GM08714 (cell line): ENCODE results near the gene CACNA1C.

Source experiments
- H3K4me3 ChIP-seq: fragments of 200-500 bp; sonication (Bioruptor generic); 2 replicates; pipeline ENCODE4 v1.5.1; 2014; ENCODE audit warnings: mild to moderate bottlenecking, low read length, inconsistent platforms
- ZNF274 ChIP-seq: IDR thresholded peaks from 2 replicates; pipeline ENCODE4 v1.6.1; 2012; ENCODE audit warnings: mild to moderate bottlenecking, low read depth, low read length

The CACNA1C gene

GRCh38 chr12:2108166-2108565 lies 55.4 kb downstream of the CACNA1C start:
- no peak for TF ChIP-seq ZNF274
- H3K4me3 ChIP-seq: no peak overlapping the region

- no peak overlapping the region for H3K4me3 ChIP-seq
- TF ChIP-seq ZNF274: no peak
Observed at GRCh38 chr12:2108975-2109671, 56.3 kb downstream of the CACNA1C start.

GRCh38 chr12:2110127-2110526 lies 57.3 kb downstream of the CACNA1C start:
- no peak for TF ChIP-seq ZNF274

GRCh38 chr12:2110849-2111566 lies 58.2 kb downstream of the CACNA1C start:
- TF ChIP-seq ZNF274: no peak
- H3K4me3 ChIP-seq: no peak overlapping the region

More at GRCh38 chr12:2110127-2110526, 57.3 kb downstream of the CACNA1C start:
- H3K4me3 ChIP-seq: no peak overlapping the region

GRCh38 chr12:2111826-2112225 lies 59.0 kb downstream of the CACNA1C start:
- no peak overlapping the region for H3K4me3 ChIP-seq
- no peak for TF ChIP-seq ZNF274

GRCh38 chr12:2112401-2112800 lies 59.6 kb downstream of the CACNA1C start:
- no peak overlapping the region for H3K4me3 ChIP-seq
- no peak for TF ChIP-seq ZNF274

GRCh38 chr12:2113119-2113912 lies 60.5 kb downstream of the CACNA1C start:
- no peak for TF ChIP-seq ZNF274
- no peak overlapping the region for H3K4me3 ChIP-seq

GRCh38 chr12:2114071-2114470 lies 61.3 kb downstream of the CACNA1C start:
- H3K4me3 ChIP-seq: no peak overlapping the region
- no peak for TF ChIP-seq ZNF274

- no peak overlapping the region for H3K4me3 ChIP-seq
- no peak for TF ChIP-seq ZNF274
Observed at GRCh38 chr12:2115101-2115845, 62.5 kb downstream of the CACNA1C start.

- no peak overlapping the region for H3K4me3 ChIP-seq
- no peak for TF ChIP-seq ZNF274
Observed at GRCh38 chr12:2117541-2117940, 64.8 kb downstream of the CACNA1C start.

- no peak overlapping the region for H3K4me3 ChIP-seq
- no peak for TF ChIP-seq ZNF274
Observed at GRCh38 chr12:2118061-2118460, 65.3 kb downstream of the CACNA1C start.

GRCh38 chr12:2118481-2119255 lies 65.9 kb downstream of the CACNA1C start:
- H3K4me3 ChIP-seq: no peak overlapping the region
- TF ChIP-seq ZNF274: no peak

GRCh38 chr12:2119266-2119665 lies 66.5 kb downstream of the CACNA1C start:
- no peak for TF ChIP-seq ZNF274
- H3K4me3 ChIP-seq: no peak overlapping the region
